GM23248 (cell line): ENCODE data around the gene B3GNT4. TPM values are rescaled to one million over a fixed set of nuclear protein-coding genes. Genes with fewer than 3 reads are reported as not detected.

ENCODE experiments used
- DNase-seq: peaks from one replicate; pipeline ENCODE4 v3.0.0-alpha.2; 2015
- H2AFZ ChIP-seq: fragments of 200-600 bp; sonication (generic); 2 replicates; pipeline ENCODE4 v1.6.1; 2016; ENCODE audit warnings: antibody characterized with exemption
- H3F3A ChIP-seq: fragments of 200-600 bp; sonication (generic); 2 replicates; pipeline ENCODE4 v1.6.1; 2016; ENCODE audit warnings: mild to moderate bottlenecking, antibody characterized with exemption, mixed run types; ENCODE audit not compliant: insufficient read depth
- H3K27ac ChIP-seq: fragments of 200-600 bp; sonication (generic); 2 replicates; pipeline ENCODE4 v1.5.1; 2016; ENCODE audit warnings: mild to moderate bottlenecking
- H3K27me3 ChIP-seq: fragments of 200-600 bp; sonication (generic); replicated peaks from 2 replicates; pipeline ENCODE4 v1.6.1; 2016; ENCODE audit warnings: mild to moderate bottlenecking; ENCODE audit not compliant: insufficient read depth
- H3K36me3 ChIP-seq: fragments of 200-600 bp; sonication (generic); 2 replicates; pipeline ENCODE4 v1.6.1; 2016; ENCODE audit warnings: low read depth, mild to moderate bottlenecking
- H3K4me1 ChIP-seq: fragments of 200-600 bp; sonication (generic); 2 replicates; pipeline ENCODE4 v1.6.1; 2016; ENCODE audit warnings: mild to moderate bottlenecking; ENCODE audit not compliant: insufficient read depth
- H3K4me2 ChIP-seq: fragments of 200-600 bp; sonication (generic); one replicate; pipeline ENCODE4 v1.6.1; 2016; ENCODE audit warnings: mild to moderate bottlenecking; ENCODE audit not compliant: unreplicated experiment
- H3K4me3 ChIP-seq: fragments of 200-600 bp; sonication (generic); 2 replicates; pipeline ENCODE4 v1.5.1; 2016; ENCODE audit warnings: mild to moderate bottlenecking
- H3K79me2 ChIP-seq: fragments of 200-600 bp; sonication (generic); 2 replicates; pipeline ENCODE4 v1.6.1; 2016; ENCODE audit warnings: mild to moderate bottlenecking; ENCODE audit not compliant: insufficient read depth
- H3K9ac ChIP-seq: fragments of 200-600 bp; sonication (generic); 2 replicates; pipeline ENCODE4 v1.6.1; 2016; ENCODE audit warnings: mild to moderate bottlenecking
- H3K9me2 ChIP-seq: fragments of 200-600 bp; sonication (generic); 2 replicates; pipeline ENCODE4 v1.6.1; 2016; ENCODE audit warnings: mixed run types, mild to moderate bottlenecking, moderate library complexity; ENCODE audit not compliant: insufficient read depth
- H3K9me3 ChIP-seq: fragments of 200-600 bp; sonication (generic); one replicate; pipeline ENCODE4 v1.6.1; 2017; ENCODE audit warnings: low read depth
- H4K20me1 ChIP-seq: fragments of 200-600 bp; sonication (generic); 2 replicates; pipeline ENCODE4 v1.6.0; 2016; ENCODE audit not compliant: insufficient read depth
- EZH2 ChIP-seq: fragments of 200-600 bp; sonication (generic); IDR thresholded peaks from 2 replicates; pipeline ENCODE4 v1.6.1; 2018; ENCODE audit warnings: antibody characterized with exemption, mild to moderate bottlenecking; ENCODE audit not compliant: insufficient read depth, poor library complexity, severe bottlenecking
- EZH2phosphoT487 ChIP-seq: fragments of 200-600 bp; sonication (generic); IDR thresholded peaks from 2 replicates; pipeline ENCODE4 v1.6.1; 2018; ENCODE audit warnings: antibody characterized with exemption, moderate library complexity, mild to moderate bottlenecking, low read depth; ENCODE audit not compliant: insufficient read depth
- WGBS, 2 experiments: methylation state at CpG; one replicate each; pipeline ENCODE4 v1.1.6; 2015 to 2017; ENCODE audit warnings: low lambda C conversion rate in 2 of 2, low coverage in 1 of 2; ENCODE audit errors: missing lambda C conversion rate in 2 of 2; 5-methylcytosine and 5-hydroxymethylcytosine counted together
- in situ Hi-C: fragments of 300-500 bp; cut with MboI; formaldehyde crosslinking; loops from 2 replicates; pipeline ENCODE4 v1.15.0; 2020
- polyA plus RNA-seq: library from polyadenylated mRNA; unstranded; fragments of >200 nt; fragmentation: Nextera tagmentation; extraction: Ambion mirVana; gene quantifications from 2 replicates; pipeline ENCODE4 v1.2.1, GENCODE V29; 2016
- total RNA-seq: library from RNA; depleted of rRNA; stranded (reverse); fragments of >200 nt; shearing (Covaris generic); gene quantifications from 2 replicates; pipeline ENCODE4 v1.2.3, GENCODE V29; 2014

B3GNT4 gene
- total and polyA plus RNA-seq, 2 experiments from 2014 or later: 0.22 to 0.40 TPM

- H3K9me3 ChIP-seq: no peaks in the 10 kb centered on the region
- H2AFZ ChIP-seq: no peak overlapping the region
- peaks cover 8% of the 10 kb centered on the region for H3F3A ChIP-seq
- H3K27ac ChIP-seq: no peak overlapping the region
- no peaks in the 10 kb centered on the region for H3K27me3 ChIP-seq
- TF ChIP-seq EZH2phosphoT487: no peak
- no peak for TF ChIP-seq EZH2
- WGBS, 2 experiments: 88 to 90% methylated on average over 18 of the region's 18 CpGs
- no peaks in the 10 kb centered on the region for H3K79me2 ChIP-seq
- no peaks in the 10 kb centered on the region for H3K9me2 ChIP-seq
- no peak overlapping the region for H3K4me3 ChIP-seq
- H3K9ac ChIP-seq: no peak overlapping the region
- in situ Hi-C loops: no loop called here
- peaks cover 4% of the 10 kb centered on the region; the same call in 1 of the 2 replicates for H3K4me1 ChIP-seq
- no peak overlapping the region for H3K4me2 ChIP-seq
- no peaks in the 10 kb centered on the region for H3K36me3 ChIP-seq
- no peak for DNase-seq
- no peaks in the 10 kb centered on the region for H4K20me1 ChIP-seq
Observed at GRCh38 chr12:122184517-122184916, 19.0 kb upstream of the B3GNT4 start.

- in situ Hi-C loops: no loop called here
- 88 to 92% methylated on average over 7 of the region's 7 CpGs for WGBS, 2 experiments
- TF ChIP-seq EZH2phosphoT487 (no peak), EZH2 (no peak)
Observed at GRCh38 chr12:122185079-122185478, 18.4 kb upstream of the B3GNT4 start.

GRCh38 chr12:122185494-122186082 is 17.9 kb upstream of the B3GNT4 start:
- no peaks in the 10 kb centered on the region for H3K9me2 ChIP-seq
- no peak overlapping the region for H3K4me2 ChIP-seq
- H3K4me1 ChIP-seq: peaks cover 4% of the 10 kb centered on the region; the same call in 1 of the 2 replicates
- no peak overlapping the region for H2AFZ ChIP-seq
- no peak overlapping the region for H3K9ac ChIP-seq
- no peak overlapping the region for H3K27ac ChIP-seq
- H3K4me3 ChIP-seq: no peak overlapping the region
- H3F3A ChIP-seq: no peaks in the 10 kb centered on the region; the same call in 1 of the 2 replicates
- DNase-seq: no peak
- no peaks in the 10 kb centered on the region for H4K20me1 ChIP-seq
- no peaks in the 10 kb centered on the region for H3K9me3 ChIP-seq
- TF ChIP-seq EZH2: no peak
- TF ChIP-seq EZH2phosphoT487: no peak
- WGBS, 2 experiments: 92 to 96% methylated on average over 10 of the region's 10 CpGs
- H3K79me2 ChIP-seq: no peaks in the 10 kb centered on the region
- in situ Hi-C loops: no loop called here
- H3K27me3 ChIP-seq: no peaks in the 10 kb centered on the region
- H3K36me3 ChIP-seq: no peaks in the 10 kb centered on the region

More at GRCh38 chr12:122185079-122185478, 18.4 kb upstream of the B3GNT4 start:
- no peak overlapping the region for H2AFZ ChIP-seq
- H3K4me1 ChIP-seq: peaks cover 4% of the 10 kb centered on the region; the same call in 1 of the 2 replicates
- DNase-seq: no peak
- no peaks in the 10 kb centered on the region for H3K9me2 ChIP-seq
- H3F3A ChIP-seq: peaks cover 5% of the 10 kb centered on the region
- no peak overlapping the region for H3K4me3 ChIP-seq
- H3K79me2 ChIP-seq: no peaks in the 10 kb centered on the region
- H3K9ac ChIP-seq: no peak overlapping the region
- H4K20me1 ChIP-seq: no peaks in the 10 kb centered on the region
- H3K4me2 ChIP-seq: no peak overlapping the region
- H3K27me3 ChIP-seq: no peaks in the 10 kb centered on the region
- no peaks in the 10 kb centered on the region for H3K9me3 ChIP-seq
- no peak overlapping the region for H3K27ac ChIP-seq
- no peaks in the 10 kb centered on the region for H3K36me3 ChIP-seq

GRCh38 chr12:122187466-122187865 is 16.0 kb upstream of the B3GNT4 start:
- Histone ChIP-seq H3K9me2 (no peaks in the 10 kb centered on the region), H3K79me2 (no peaks in the 10 kb centered on the region), H3K27ac (no peak overlapping the region), H3K36me3 (no peaks in the 10 kb centered on the region), H3K4me1 (no peaks in the 10 kb centered on the region), H3K4me3 (no peak overlapping the region), H2AFZ (no peak overlapping the region), H3K9ac (no peak overlapping the region), H4K20me1 (no peaks in the 10 kb centered on the region), H3F3A (no peaks in the 10 kb centered on the region), H3K27me3 (no peaks in the 10 kb centered on the region), H3K4me2 (no peak overlapping the region), H3K9me3 (no peaks in the 10 kb centered on the region)
- WGBS, 2 experiments: 54 to 56% methylated on average over 12 of the region's 12 CpGs
- in situ Hi-C loops: no loop called here
- TF ChIP-seq EZH2 (no peak), EZH2phosphoT487 (no peak)
- DNase-seq: no peak
